H1 (cell line): ENCODE results near the gene GATAD2B.

ENCODE experiments used
- EP300 ChIP-seq, 2 experiments: IDR thresholded peaks; 1 replicate in 1 of 2; 2 replicates in 1 of 2; pipeline ENCODE4 v1.6.1; 2011 to 2012; ENCODE audit warnings: low read depth in 2 of 2, low read length in 2 of 2, mild to moderate bottlenecking in 2 of 2, borderline replicate concordance in 1 of 2, inconsistent platforms in 1 of 2, moderate library complexity in 1 of 2
- MAX ChIP-seq: IDR thresholded peaks from 2 replicates; pipeline ENCODE4 v1.6.1; 2012; ENCODE audit warnings: inconsistent platforms
- POLR2AphosphoS5 ChIP-seq: IDR thresholded peaks from 2 replicates; pipeline ENCODE4 v1.6.1; 2011; ENCODE audit warnings: low read depth, low read length
- TEAD4 ChIP-seq: IDR thresholded peaks from 2 replicates; pipeline ENCODE4 v1.6.1; 2012; ENCODE audit warnings: low read depth, low read length, inconsistent platforms, mixed read lengths

- no peak for TF ChIP-seq POLR2AphosphoS5
- no peak for TF ChIP-seq EP300 (IDR thresholded peaks at IDR 0.05; ENCODE audit: borderline replicate concordance in 1 of 2, low read depth in 2 of 2, low read length in 2 of 2)
- TF ChIP-seq TEAD4 = no peak
- no peak for TF ChIP-seq MAX
Observed at GRCh38 chr1:153778824-153779519, 143.8 kb downstream of the GATAD2B start.
